LNCaP clone FGC (cell line): ENCODE results near the gene TAGAP.

Experiments
- DNase-seq: peaks from one replicate; pipeline ENCODE4 v3.0.0-alpha.2; 2011; ENCODE audit warnings: low read depth
- H3K4me3 ChIP-seq: 2 replicates; pipeline ENCODE4 v1.5.1; 2011; ENCODE audit warnings: mild to moderate bottlenecking, low read depth, low read length, control low read depth
- CTCF ChIP-seq: IDR thresholded peaks from 2 replicates; pipeline ENCODE4 v1.5.1; 2012; ENCODE audit warnings: mild to moderate bottlenecking; ENCODE audit not compliant: control insufficient read depth, insufficient read depth; ENCODE audit errors: extremely low read depth

The TAGAP gene

GRCh38 chr6:159062976-159063375 lies 18.2 kb upstream of the TAGAP start:
- no peak overlapping the region for H3K4me3 ChIP-seq
- DNase-seq: no peak
- no peak for TF ChIP-seq CTCF

- no peak for TF ChIP-seq CTCF
- DNase-seq: no peak
- H3K4me3 ChIP-seq: no peak overlapping the region
Observed at GRCh38 chr6:159062564-159062945, 17.8 kb upstream of the TAGAP start.

- TF ChIP-seq CTCF: no peak
- H3K4me3 ChIP-seq: no peak overlapping the region
- DNase-seq: no peak
Observed at GRCh38 chr6:159061805-159062563, 17.2 kb upstream of the TAGAP start.

- no peak overlapping the region for H3K4me3 ChIP-seq
- no peak for TF ChIP-seq CTCF
- no peak for DNase-seq
Observed at GRCh38 chr6:159061146-159061545, 16.4 kb upstream of the TAGAP start.

- no peak for TF ChIP-seq CTCF
- no peak for DNase-seq
- H3K4me3 ChIP-seq: no peak overlapping the region
Observed at GRCh38 chr6:159059885-159060506, 15.2 kb upstream of the TAGAP start.

- DNase-seq: no peak
- TF ChIP-seq CTCF: no peak
- H3K4me3 ChIP-seq: no peak overlapping the region
Observed at GRCh38 chr6:159059141-159059540, 14.3 kb upstream of the TAGAP start.
